Neural cell (in vitro differentiated cells): Measurements from ENCODE around the gene PES1. TPM values are rescaled to one million over a fixed set of nuclear protein-coding genes. Genes with fewer than 3 reads are reported as not detected.

Source experiments
- H2AFZ ChIP-seq: fragments of 200-600, 300-800 bp; sonication (generic), shearing (Covaris generic); 2 replicates; pipeline ENCODE4 v1.6.0; 2014; ENCODE audit warnings: low read depth, mild to moderate bottlenecking, antibody characterized with exemption, low read length, moderate library complexity
- H3F3A ChIP-seq: fragments of 200-600 bp; shearing (Covaris generic); 2 replicates; pipeline ENCODE4 v1.6.1; 2016; ENCODE audit warnings: mild to moderate bottlenecking, moderate library complexity, mixed read lengths, antibody characterized with exemption, low read length; ENCODE audit not compliant: insufficient read depth, poor library complexity, severe bottlenecking
- H3K27ac ChIP-seq: fragments of 200-600, 300-800 bp; sonication (generic), shearing (Covaris generic); 2 replicates; pipeline ENCODE4 v1.5.1; 2014; ENCODE audit warnings: mild to moderate bottlenecking, low read length, moderate library complexity
- H3K27me3 ChIP-seq: fragments of 300-800, 200-600 bp; sonication (generic), shearing (Covaris generic); 2 replicates; pipeline ENCODE4 v1.6.0; 2014; ENCODE audit warnings: mild to moderate bottlenecking, low read depth, low read length, moderate library complexity; ENCODE audit not compliant: insufficient read depth
- H3K36me3 ChIP-seq: fragments of 300-800, 200-600 bp; sonication (generic), shearing (Covaris generic); 2 replicates; pipeline ENCODE4 v1.5.1; 2014; ENCODE audit warnings: mild to moderate bottlenecking, antibody characterized with exemption, low read length, moderate library complexity; ENCODE audit not compliant: insufficient read depth
- H3K4me2 ChIP-seq: fragments of 300-800, 200-600 bp; sonication (generic), shearing (Covaris generic); 2 replicates; pipeline ENCODE4 v1.6.0; 2014; ENCODE audit warnings: mild to moderate bottlenecking, low read length
- H3K4me3 ChIP-seq: fragments of 300-800, 200-600 bp; sonication (generic), shearing (Covaris generic); 2 replicates; pipeline ENCODE4 v1.5.1; 2014; ENCODE audit warnings: mild to moderate bottlenecking, low read length, moderate library complexity
- H3K79me2 ChIP-seq: fragments of 200-600 bp; shearing (Covaris generic); replicated peaks from 2 replicates; pipeline ENCODE4 v1.6.0; 2014; ENCODE audit warnings: mild to moderate bottlenecking, low read length, moderate library complexity; ENCODE audit not compliant: insufficient read depth
- H3K9ac ChIP-seq: fragments of 300-800, 200-600 bp; sonication (generic), shearing (Covaris generic); 2 replicates; pipeline ENCODE4 v1.6.1; 2016; ENCODE audit warnings: mild to moderate bottlenecking, low read length, mixed read lengths
- H3K9me2 ChIP-seq: fragments of 200-600 bp; shearing (Covaris generic); 2 replicates; pipeline ENCODE4 v1.6.1; 2016; ENCODE audit warnings: mild to moderate bottlenecking, low read length, mixed read lengths; ENCODE audit not compliant: insufficient read depth
- H3K9me3 ChIP-seq: fragments of 200-600, 300-800 bp; sonication (generic), shearing (Covaris generic); 2 replicates; pipeline ENCODE4 v1.6.1; 2016; ENCODE audit warnings: mild to moderate bottlenecking, mixed run types, low read length, moderate library complexity, mixed read lengths
- H4K20me1 ChIP-seq: fragments of 200-600 bp; shearing (Covaris generic); 2 replicates; pipeline ENCODE4 v1.6.1; 2016; ENCODE audit warnings: mild to moderate bottlenecking, mixed run types; ENCODE audit not compliant: insufficient read depth
- CTCF ChIP-seq: fragments of 450-650 bp; IDR thresholded peaks from 2 replicates; pipeline ENCODE4 v1.5.1; 2014; ENCODE audit warnings: antibody characterized with exemption, mild to moderate bottlenecking, moderate library complexity; ENCODE audit not compliant: poor library complexity, severe bottlenecking
- EP300 ChIP-seq: fragments of 450-650 bp; conservative IDR thresholded peaks from 2 replicates; pipeline ENCODE4 v1.6.1; 2014; ENCODE audit warnings: antibody characterized with exemption, mild to moderate bottlenecking, moderate library complexity; ENCODE audit not compliant: poor library complexity, severe bottlenecking
- EZH2 ChIP-seq: fragments of 200-600, 300-800 bp; shearing (Covaris generic), sonication (generic); IDR thresholded peaks from 2 replicates; pipeline ENCODE4 v1.6.1; 2014; ENCODE audit warnings: antibody characterized with exemption, low read length, borderline replicate concordance, mild to moderate bottlenecking; ENCODE audit not compliant: insufficient read depth, poor library complexity, severe bottlenecking
- MXI1 ChIP-seq: fragments of 450-650 bp; conservative IDR thresholded peaks from 2 replicates; pipeline ENCODE4 v1.6.1; 2014; ENCODE audit warnings: antibody characterized with exemption, mild to moderate bottlenecking; ENCODE audit not compliant: poor library complexity, severe bottlenecking
- POLR2AphosphoS5 ChIP-seq: IDR thresholded peaks from 2 replicates; pipeline ENCODE4 v1.6.1; 2012
- RAD21 ChIP-seq: fragments of 450-650 bp; conservative IDR thresholded peaks from 2 replicates; pipeline ENCODE4 v1.6.1; 2014; ENCODE audit warnings: antibody characterized with exemption, mild to moderate bottlenecking, moderate library complexity
- REST ChIP-seq: IDR thresholded peaks from 2 replicates; pipeline ENCODE4 v1.6.1; 2012; ENCODE audit warnings: borderline replicate concordance
- SMC3 ChIP-seq: fragments of 450-650 bp; conservative IDR thresholded peaks from 2 replicates; pipeline ENCODE4 v1.6.1; 2014; ENCODE audit warnings: antibody characterized with exemption, mild to moderate bottlenecking, moderate library complexity; ENCODE audit not compliant: poor library complexity
- TAF1 ChIP-seq: IDR thresholded peaks from 2 replicates; pipeline ENCODE4 v1.6.1; 2012; ENCODE audit warnings: low read depth
- polyA plus RNA-seq: library from polyadenylated mRNA; depleted of rRNA; stranded (reverse); fragments of >200 nt; gene quantifications from 2 replicates; pipeline ENCODE4 v1.2.3, GENCODE V29; 2014

PES1 gene
- polyA plus RNA-seq, 1 donor from 2014 or later: 44.1 TPM

GRCh38 chr22:30556388-30556787 lies 35.3 kb downstream of the PES1 start:
- Histone ChIP-seq H3K9me2 (no peaks in the 10 kb centered on the region), H2AFZ (no peak overlapping the region), H3K27me3 (no peaks in the 10 kb centered on the region), H3K9me3 (no peaks in the 10 kb centered on the region), H3K4me2 (no peak overlapping the region), H3K27ac (no peak overlapping the region), H4K20me1 (no peaks in the 10 kb centered on the region), H3K79me2 (no peaks in the 10 kb centered on the region), H3K36me3 (no peaks in the 10 kb centered on the region), H3K9ac (no peak overlapping the region), H3K4me3 (no peak overlapping the region), H3F3A (no peaks in the 10 kb centered on the region)
- TF ChIP-seq TAF1 (no peak), POLR2AphosphoS5 (no peak), EZH2 (no peak), CTCF (no peak), EP300 (no peak), RAD21 (no peak), REST (no peak), SMC3 (no peak), MXI1 (no peak)

- H3K27me3 ChIP-seq: no peaks in the 10 kb centered on the region
- no peak overlapping the region for H2AFZ ChIP-seq
- H3K9me2 ChIP-seq: no peaks in the 10 kb centered on the region
- H3K36me3 ChIP-seq: no peaks in the 10 kb centered on the region
- H3K4me2 ChIP-seq: no peak overlapping the region
- no peaks in the 10 kb centered on the region for H3F3A ChIP-seq
- no peaks in the 10 kb centered on the region for H3K79me2 ChIP-seq
- no peak overlapping the region for H3K27ac ChIP-seq
- no peaks in the 10 kb centered on the region for H4K20me1 ChIP-seq
- no peak overlapping the region for H3K4me3 ChIP-seq
- TF ChIP-seq CTCF: no peak
- TF ChIP-seq MXI1: no peak
- TF ChIP-seq REST: no peak
- TF ChIP-seq RAD21: no peak
- TF ChIP-seq EP300: no peak
- no peak for TF ChIP-seq EZH2
- TF ChIP-seq SMC3: no peak
- no peak for TF ChIP-seq POLR2AphosphoS5
- no peak for TF ChIP-seq TAF1
- no peaks in the 10 kb centered on the region for H3K9me3 ChIP-seq
- H3K9ac ChIP-seq: no peak overlapping the region
Measured at GRCh38 chr22:30555282-30556210, 36.2 kb downstream of the PES1 start.
